Right atrium auricular region (tissue), 2 donors: ENCODE measurements around the gene SERINC4. TPM values are rescaled to one million over a fixed set of nuclear protein-coding genes. Genes with fewer than 3 reads are reported as not detected.

Source experiments
- DNase-seq: peaks from one replicate; pipeline ENCODE4 v3.0.0-alpha.2; 2019; ENCODE audit warnings: low spot score
- H3K27ac ChIP-seq, 2 donors: fragments of 200-600 bp; sonication (generic); 1 replicate in 1 of 2; 2 replicates in 1 of 2; pipeline ENCODE4 v1.5.1; 2016 to 2019
- H3K27me3 ChIP-seq, 2 donors: fragments of 200-600 bp; sonication (generic); one replicate each; pipeline versions ENCODE4 v1.5.1 to v1.6.0; 2017 to 2019
- H3K36me3 ChIP-seq: fragments of 200-600 bp; sonication (generic); one replicate; pipeline ENCODE4 v1.5.1; 2016
- H3K4me1 ChIP-seq, 2 donors: fragments of 200-600 bp; sonication (generic); one replicate each; pipeline versions ENCODE4 v1.5.1 to v1.6.0; 2017 to 2019
- H3K4me3 ChIP-seq, 2 donors: fragments of 200-600 bp; sonication (generic); 1 replicate in 1 of 2; 2 replicates in 1 of 2; pipeline ENCODE4 v1.5.1; 2017 to 2019; ENCODE audit warnings: mild to moderate bottlenecking in 1 of 2, moderate library complexity in 1 of 2
- H3K9me3 ChIP-seq, 2 donors: fragments of 200-600 bp; sonication (generic); one replicate each; pipeline ENCODE4 v1.5.1; 2019
- total RNA-seq, 2 donors: library from RNA; depleted of rRNA; stranded (reverse); fragments of >200 nt; gene quantifications; one replicate each; pipeline ENCODE4 v1.1.0, GENCODE V29; 2016
- TF ChIP-seq, protein P1 (sequence below), 2 donors: fragments of 200-600 bp; sonication (generic); IDR thresholded peaks; one replicate each; pipeline ENCODE4 v1.5.1; 2019; ENCODE audit warnings: antibody characterized with exemption in 2 of 2

Gene SERINC4
- total RNA-seq, 2 donors from 2014 or later, result 0.71 TPM; not detected in 1

DNA sequence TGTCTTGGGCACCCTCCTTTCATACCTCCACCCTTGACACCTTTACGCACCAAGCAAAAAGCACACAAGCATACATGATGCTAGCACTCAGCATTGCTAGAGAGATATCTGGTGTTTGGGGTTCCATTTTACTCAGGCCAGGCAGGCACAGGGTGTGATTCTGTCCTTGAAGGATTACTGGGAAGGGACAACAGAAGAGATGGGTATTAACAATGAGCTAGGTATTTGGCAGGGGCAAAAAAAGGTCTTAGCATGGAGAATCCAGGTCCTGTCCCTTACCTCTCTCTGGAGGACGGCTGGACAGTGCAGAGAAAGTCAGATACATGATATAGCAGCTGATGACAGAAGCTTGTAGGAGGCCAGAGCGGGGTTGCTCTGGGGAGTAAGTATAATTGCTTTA, 3.5 kb downstream of the SERINC4 start:
- Histone ChIP-seq H3K9me3 (no peaks in the 10 kb centered on the region), H3K4me3 (no peak overlapping the region), H3K4me1 (peaks cover 0 to 68% of the 10 kb centered on the region in 2 donors), H3K36me3 (peaks cover 56% of the 10 kb centered on the region), H3K27me3 (no peaks in the 10 kb centered on the region), H3K27ac (no peak overlapping the region)
- DNase-seq, result no peak
- TF ChIP-seq, protein P1, sequence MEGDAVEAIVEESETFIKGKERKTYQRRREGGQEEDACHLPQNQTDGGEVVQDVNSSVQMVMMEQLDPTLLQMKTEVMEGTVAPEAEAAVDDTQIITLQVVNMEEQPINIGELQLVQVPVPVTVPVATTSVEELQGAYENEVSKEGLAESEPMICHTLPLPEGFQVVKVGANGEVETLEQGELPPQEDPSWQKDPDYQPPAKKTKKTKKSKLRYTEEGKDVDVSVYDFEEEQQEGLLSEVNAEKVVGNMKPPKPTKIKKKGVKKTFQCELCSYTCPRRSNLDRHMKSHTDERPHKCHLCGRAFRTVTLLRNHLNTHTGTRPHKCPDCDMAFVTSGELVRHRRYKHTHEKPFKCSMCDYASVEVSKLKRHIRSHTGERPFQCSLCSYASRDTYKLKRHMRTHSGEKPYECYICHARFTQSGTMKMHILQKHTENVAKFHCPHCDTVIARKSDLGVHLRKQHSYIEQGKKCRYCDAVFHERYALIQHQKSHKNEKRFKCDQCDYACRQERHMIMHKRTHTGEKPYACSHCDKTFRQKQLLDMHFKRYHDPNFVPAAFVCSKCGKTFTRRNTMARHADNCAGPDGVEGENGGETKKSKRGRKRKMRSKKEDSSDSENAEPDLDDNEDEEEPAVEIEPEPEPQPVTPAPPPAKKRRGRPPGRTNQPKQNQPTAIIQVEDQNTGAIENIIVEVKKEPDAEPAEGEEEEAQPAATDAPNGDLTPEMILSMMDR (IDR thresholded peaks at IDR 0.05), result no peak

DNA sequence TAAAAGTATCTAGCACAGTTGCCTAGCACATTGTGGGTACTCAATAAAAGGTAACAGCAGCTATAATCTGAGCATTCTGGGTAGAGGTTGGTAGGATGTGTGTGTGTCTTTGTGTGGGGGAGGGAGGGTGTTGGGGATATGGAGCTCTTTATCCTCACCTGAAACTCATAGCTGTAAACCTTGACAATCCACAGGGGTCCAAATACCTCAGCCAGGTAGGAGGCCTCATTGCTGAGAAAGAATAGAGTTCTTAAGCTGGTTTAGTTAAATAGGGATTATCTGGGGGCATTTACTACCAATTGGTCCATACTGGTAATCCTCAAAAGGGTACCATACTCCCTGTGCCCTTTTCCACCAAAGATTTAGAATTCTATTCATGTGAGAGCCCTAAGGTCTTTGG, 4.0 kb downstream of the SERINC4 start:
- no peaks in the 10 kb centered on the region for H3K27me3 ChIP-seq
- no peaks in the 10 kb centered on the region for H3K9me3 ChIP-seq
- TF ChIP-seq, protein P1 (IDR thresholded peaks at IDR 0.05), result no peak
- no peak for DNase-seq
- H3K36me3 ChIP-seq, result peaks cover 55% of the 10 kb centered on the region
- no peak overlapping the region for H3K4me3 ChIP-seq
- H3K27ac ChIP-seq, result no peak overlapping the region
- H3K4me1 ChIP-seq, result peaks cover 0 to 65% of the 10 kb centered on the region in 2 donors

DNA sequence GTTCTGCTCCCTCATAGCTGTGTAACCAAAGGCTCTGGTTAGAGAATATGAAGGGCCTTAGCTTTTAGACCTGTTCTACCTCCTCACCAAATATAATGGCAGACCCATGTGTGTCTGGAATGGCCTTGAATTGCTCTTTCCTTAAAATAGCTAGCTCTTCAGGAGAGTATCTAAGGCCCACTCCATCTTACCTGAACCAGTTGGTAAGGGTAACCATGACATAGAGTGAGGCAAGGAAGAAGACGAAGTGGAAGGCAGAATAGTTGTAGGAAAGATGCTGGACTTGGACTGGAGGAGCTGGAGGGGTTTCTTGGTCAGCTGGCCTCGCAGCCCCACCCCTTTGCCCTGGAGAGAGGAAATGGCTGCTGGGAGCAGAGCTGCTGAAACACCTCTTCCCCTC, 4.8 kb downstream of the SERINC4 start:
- Histone ChIP-seq H3K9me3 (no peaks in the 10 kb centered on the region), H3K27me3 (no peaks in the 10 kb centered on the region), H3K27ac (peak overlapping the region in 1 of 2 donors; percentile 99), H3K4me1 (peaks cover 0 to 62% of the 10 kb centered on the region in 2 donors), H3K4me3 (no peak overlapping the region), H3K36me3 (peaks cover 55% of the 10 kb centered on the region)
- no peak for DNase-seq
- TF ChIP-seq, protein P1 (IDR thresholded peaks at IDR 0.05), result no peak

DNA sequence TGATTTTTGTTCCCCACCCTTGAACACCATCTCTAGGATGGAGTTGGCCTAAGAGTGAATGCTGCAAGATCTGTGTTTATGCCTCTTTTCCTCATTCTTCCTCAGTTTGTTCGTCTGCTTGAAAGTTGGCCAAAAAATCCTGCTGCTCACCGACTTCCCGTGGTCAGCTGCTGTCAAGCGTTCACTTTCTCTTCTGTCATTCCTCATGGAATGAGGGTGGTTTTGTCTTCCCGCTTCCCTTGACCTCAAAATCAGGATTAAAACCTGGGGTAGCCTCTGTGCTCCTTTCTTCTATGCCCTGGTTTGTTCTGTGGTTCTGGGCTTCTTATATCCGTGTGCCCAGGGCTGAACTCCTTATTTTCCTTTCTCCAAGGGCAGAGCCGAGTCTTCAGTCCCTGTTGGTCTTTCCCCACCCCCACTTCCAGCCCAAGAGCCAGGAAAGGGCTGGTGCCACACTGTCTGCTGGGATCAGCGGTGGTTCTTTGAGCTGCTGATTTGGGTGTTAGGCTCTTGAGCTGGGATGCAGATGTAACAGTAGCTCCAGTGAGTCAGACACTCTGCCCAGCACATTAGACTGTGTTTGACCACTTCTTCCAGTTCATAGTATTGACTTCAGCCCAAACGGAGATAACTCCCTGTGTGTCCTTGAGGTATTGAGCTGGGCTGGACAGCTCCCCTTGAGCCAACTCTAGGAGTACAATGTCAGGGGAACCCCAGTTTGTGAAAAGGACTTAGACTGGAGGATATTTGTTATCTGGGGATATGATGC, 5.6 kb downstream of the SERINC4 start:
- DNase-seq, result no peak
- Histone ChIP-seq H3K36me3 (peaks cover 50% of the 10 kb centered on the region), H3K4me3 (no peak overlapping the region)

DNA sequence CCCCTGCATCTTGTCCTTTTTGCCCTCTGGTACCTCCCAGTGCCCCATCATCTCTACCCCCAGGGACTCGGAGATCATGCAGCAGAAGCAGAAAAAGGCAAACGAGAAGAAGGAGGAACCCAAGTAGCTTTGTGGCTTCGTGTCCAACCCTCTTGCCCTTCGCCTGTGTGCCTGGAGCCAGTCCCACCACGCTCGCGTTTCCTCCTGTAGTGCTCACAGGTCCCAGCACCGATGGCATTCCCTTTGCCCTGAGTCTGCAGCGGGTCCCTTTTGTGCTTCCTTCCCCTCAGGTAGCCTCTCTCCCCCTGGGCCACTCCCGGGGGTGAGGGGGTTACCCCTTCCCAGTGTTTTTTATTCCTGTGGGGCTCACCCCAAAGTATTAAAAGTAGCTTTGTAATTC, 6.4 kb downstream of the SERINC4 start:
- no peaks in the 10 kb centered on the region for H3K27me3 ChIP-seq
- H3K9me3 ChIP-seq, result no peaks in the 10 kb centered on the region
- H3K36me3 ChIP-seq, result peaks cover 43% of the 10 kb centered on the region
- peaks cover 0 to 52% of the 10 kb centered on the region in 2 donors for H3K4me1 ChIP-seq
- peak overlapping the region; percentile 94 to 96 for H3K4me3 ChIP-seq
- DNase-seq, result no peak
- peak overlapping the region; percentile 99 for H3K27ac ChIP-seq
- TF ChIP-seq, protein P1 (IDR thresholded peaks at IDR 0.05), result no peak

More for the DNA sequence above, 5.6 kb downstream of the SERINC4 start:
- Histone ChIP-seq H3K9me3 (no peaks in the 10 kb centered on the region), H3K27me3 (no peaks in the 10 kb centered on the region), H3K27ac (peak overlapping the region; percentile 99), H3K4me1 (peaks cover 0 to 54% of the 10 kb centered on the region in 2 donors)
- TF ChIP-seq, protein P1 (IDR thresholded peaks at IDR 0.05), result no peak
